ENCODE measurements around the gene PLD1. TPM values are rescaled to one million over a fixed set of nuclear protein-coding genes. Genes with fewer than 3 reads are reported as not detected.

The PLD1 gene
- total and polyA plus RNA-seq, 2 of the 8 experiments (the other 6 are each of a cell fraction or from before 2014, with no cell fraction given), result 1.2 to 2.6 TPM

GRCh38 chr3:171850320-171850959, 40.2 kb upstream of the PLD1 start:
- FAIRE-seq (no peak), DNase-seq (ENCODE audit: low read depth in 1 of 2, low spot score in 2 of 2) (no peak)
- WGBS, 2 experiments (ENCODE audit: extremely low coverage in 1 of 2, insufficient coverage in 1 of 2, insufficient read length in 1 of 2, insufficient replicate concordance in 2 of 2, low coverage in 1 of 2, low lambda C conversion rate in 2 of 2, missing lambda C conversion rate in 1 of 2), result 98% methylated on average over 6 of the region's 6 CpGs; no CpG with 5 or more reads in 1 of the 2 experiments
- no peaks in the 10 kb centered on the region for H4K20me1 ChIP-seq (replicated peaks in 1 of 2; ENCODE audit: control insufficient read depth in 1 of 2, insufficient read depth in 2 of 2, low read length in 2 of 2)
- H2BK5ac ChIP-seq (ENCODE audit: low read depth, low read length), result no peak overlapping the region
- H3K9ac ChIP-seq (replicated peaks in 1 of 4; ENCODE audit: extremely low read depth in 1 of 4, low read depth in 3 of 4, low read length in 3 of 4), result no peak overlapping the region
- no peak overlapping the region for H3K23ac ChIP-seq (ENCODE audit: insufficient read length)
- no peak overlapping the region for H3K4ac ChIP-seq (replicated peaks; ENCODE audit: insufficient read length, low read depth, low read length)
- no peak overlapping the region for H2AK5ac ChIP-seq (ENCODE audit: low read depth, low read length)
- H3K4me1 ChIP-seq (replicated peaks in 1 of 4; ENCODE audit: control insufficient read depth in 3 of 4, insufficient read depth in 4 of 4, low read length in 3 of 4), result no peaks in the 10 kb centered on the region; a peak in 1 of 7 replicates
- H4K5ac ChIP-seq (ENCODE audit: insufficient read length, low read depth, low read length), result no peak overlapping the region
- H3K18ac ChIP-seq (ENCODE audit: extremely low read depth, low read length), result no peak overlapping the region
- H2BK12ac ChIP-seq (ENCODE audit: low read depth, low read length), result no peak overlapping the region
- H3K14ac ChIP-seq (ENCODE audit: insufficient read length), result no peak overlapping the region
- no peak overlapping the region for H3K27ac ChIP-seq (ENCODE audit: low read depth, low read length)
- no peak overlapping the region for H3K4me2 ChIP-seq (ENCODE audit: insufficient read depth in 1 of 2, low read depth in 2 of 2, low read length in 2 of 2)
- no peaks in the 10 kb centered on the region for H3K79me2 ChIP-seq (ENCODE audit: control insufficient read depth in 1 of 2, insufficient read depth in 2 of 2, low read length in 2 of 2)
- ChIA-PET CTCF (ENCODE audit: partially characterized antibody) (interaction anchor here (1.1 to 1.4 kb wide), 3 partner anchors 9 to 236 kb away, joined by 3 to 5 read pairs (median 3); no protein-coding TSS in a partner anchor), POLR2A (ENCODE audit: partially characterized antibody) (interaction anchor here (0.7 kb wide), 1 partner anchor 21 kb away, joined by 3 read pairs; no protein-coding TSS in a partner anchor)
- no peaks in the 10 kb centered on the region; a peak in 1 of 8 replicates for H3K36me3 ChIP-seq (ENCODE audit: control insufficient read depth in 2 of 4, insufficient read depth in 4 of 4, low read length in 3 of 4)
- no peaks in the 10 kb centered on the region for H3K23me2 ChIP-seq (ENCODE audit: low read depth, low read length)
- 0 out of 2 replicates have a peak overlapping the region, but pooled peaks have one; percentile 12 for H2AFZ ChIP-seq (ENCODE audit: low read length)
- no peak overlapping the region for H4K8ac ChIP-seq (ENCODE audit: extremely low read depth, insufficient read depth, low read length)
- H2BK15ac ChIP-seq (ENCODE audit: low read length), result no peak overlapping the region
- no peak overlapping the region for H3K4me3 ChIP-seq (ENCODE audit: extremely low read depth in 1 of 4, insufficient read depth in 2 of 4, low read depth in 3 of 4, low read length in 4 of 4)
- no peak overlapping the region for H3K56ac ChIP-seq (replicated peaks; ENCODE audit: insufficient read length, low read depth, low read length)
- no peaks in the 10 kb centered on the region for H3K79me1 ChIP-seq (ENCODE audit: low read depth, low read length)
- H4K91ac ChIP-seq (replicated peaks; ENCODE audit: insufficient read length, low read length), result no peak overlapping the region
- no peak overlapping the region for H2BK20ac ChIP-seq (ENCODE audit: low read length)
- no peak overlapping the region for H2BK120ac ChIP-seq (replicated peaks; ENCODE audit: low read depth, low read length)
- H3K9me3 ChIP-seq (ENCODE audit: insufficient read depth in 2 of 2, low read depth in 1 of 2, low read length in 1 of 2), result peaks cover 17 to 22% of the 10 kb centered on the region in 2 experiments
- no peaks in the 10 kb centered on the region for H3K27me3 ChIP-seq (replicated peaks in 1 of 4; ENCODE audit: control insufficient read depth in 3 of 4, extremely low read depth in 1 of 4, insufficient read depth in 3 of 4, low read length in 3 of 4)
- TF ChIP-seq CREB1 (IDR thresholded peaks at IDR 0.05) (no peak), SP4 (IDR thresholded peaks at IDR 0.05; ENCODE audit: low read length) (no peak)

All from H1 (cell line).